Ishikawa (cell line): ENCODE results near the gene DCANP1.

Experiments used
- EGR1 ChIP-seq: IDR thresholded peaks from 2 replicates; pipeline ENCODE4 v1.6.1; 2012
- TF ChIP-seq, protein P1 (sequence below): IDR thresholded peaks from 2 replicates; pipeline ENCODE4 v1.6.1; 2012
- TF ChIP-seq, protein P2 (sequence below): IDR thresholded peaks from 2 replicates; pipeline ENCODE4 v1.6.1; 2012

DNA sequence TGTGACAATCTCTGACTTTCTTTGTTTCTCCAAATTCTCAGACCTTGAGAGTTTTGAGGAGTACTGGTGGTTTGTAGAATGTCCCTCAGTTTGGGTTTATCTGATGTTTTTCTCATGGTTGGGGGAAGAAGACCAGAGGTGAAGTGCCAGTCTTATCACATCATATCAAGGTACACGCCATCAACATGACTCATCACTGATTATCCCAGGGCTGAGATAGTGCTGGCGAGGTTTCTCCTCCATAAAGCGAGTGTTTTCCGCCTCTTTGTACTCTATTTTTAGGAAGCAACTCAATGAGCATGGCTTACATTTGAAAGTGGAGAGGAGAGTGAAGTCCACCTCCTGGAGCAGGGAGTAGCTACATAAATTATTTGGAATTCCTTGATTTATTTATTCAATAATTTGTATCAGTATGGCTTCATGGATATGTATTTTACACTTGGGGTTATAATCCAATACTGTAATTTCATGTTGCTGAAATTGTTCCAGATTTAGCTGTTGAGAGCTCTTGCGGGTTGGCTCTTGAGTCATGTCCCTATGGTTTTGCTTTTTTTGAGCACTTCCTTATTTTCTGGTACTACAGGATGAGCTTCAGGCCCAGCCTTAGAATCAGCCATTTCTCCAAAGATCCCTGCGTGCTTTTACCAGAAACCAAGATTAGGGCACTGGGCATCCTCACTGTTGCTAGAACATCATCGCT lies 23.9 kb downstream of the DCANP1 start:
- TF ChIP-seq, protein P1, sequence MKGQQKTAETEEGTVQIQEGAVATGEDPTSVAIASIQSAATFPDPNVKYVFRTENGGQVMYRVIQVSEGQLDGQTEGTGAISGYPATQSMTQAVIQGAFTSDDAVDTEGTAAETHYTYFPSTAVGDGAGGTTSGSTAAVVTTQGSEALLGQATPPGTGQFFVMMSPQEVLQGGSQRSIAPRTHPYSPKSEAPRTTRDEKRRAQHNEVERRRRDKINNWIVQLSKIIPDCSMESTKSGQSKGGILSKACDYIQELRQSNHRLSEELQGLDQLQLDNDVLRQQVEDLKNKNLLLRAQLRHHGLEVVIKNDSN = no peak
- TF ChIP-seq, protein P2, sequence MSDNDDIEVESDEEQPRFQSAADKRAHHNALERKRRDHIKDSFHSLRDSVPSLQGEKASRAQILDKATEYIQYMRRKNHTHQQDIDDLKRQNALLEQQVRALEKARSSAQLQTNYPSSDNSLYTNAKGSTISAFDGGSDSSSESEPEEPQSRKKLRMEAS = no peak
- TF ChIP-seq EGR1 = no peak
